Type B pancreatic cell (in vitro differentiated cells): ENCODE data around the gene MRPL55. TPM values are rescaled to one million over a fixed set of nuclear protein-coding genes. Genes with fewer than 3 reads are reported as not detected.

ENCODE experiments used
- DNase-seq: peaks from one replicate; pipeline ENCODE4 v3.0.0; 2021; ENCODE audit warnings: mixed read lengths; ENCODE audit not compliant: unreplicated experiment; ENCODE audit errors: extremely low spot score
- H3K27ac Mint-ChIP-seq: 2 replicates; pipeline ENCODE4 v1.8.0; 2021; ENCODE audit warnings: mild to moderate bottlenecking, mixed read lengths
- H3K27me3 Mint-ChIP-seq: 2 replicates; pipeline ENCODE4 v1.8.0; 2021; ENCODE audit warnings: mixed read lengths
- H3K36me3 Mint-ChIP-seq: 2 replicates; pipeline ENCODE4 v1.8.0; 2021; ENCODE audit warnings: mixed read lengths
- H3K4me1 Mint-ChIP-seq: one replicate; pipeline ENCODE4 v1.8.0; 2021; ENCODE audit warnings: mixed read lengths; ENCODE audit not compliant: unreplicated experiment
- H3K4me3 Mint-ChIP-seq: 2 replicates; pipeline ENCODE4 v1.8.0; 2021; ENCODE audit warnings: mild to moderate bottlenecking, mixed read lengths
- H3K9me3 Mint-ChIP-seq: 2 replicates; pipeline ENCODE4 v1.8.0; 2021; ENCODE audit warnings: mixed read lengths
- CTCF ChIP-seq: fragments of 200-600 bp; sonication (generic); conservative IDR thresholded peaks from 2 replicates; pipeline ENCODE4 v1.5.0; 2021; ENCODE audit warnings: antibody characterized with exemption, mild to moderate bottlenecking
- total RNA-seq: library from RNA; stranded (reverse); gene quantifications from 2 replicates; pipeline ENCODE4 v1.2.1, GENCODE V29; 2021; ENCODE audit warnings: low replicate concordance

MRPL55 gene
- total RNA-seq, 1 donor from 2014 or later = 47.4 TPM

GRCh38 chr1:228148196-228148861 lies 39.2 kb upstream of the MRPL55 start:
- Mint-ChIP-seq H3K27ac (no peak overlapping the region), H3K4me3 (no peak overlapping the region), H3K4me1 (peaks cover 8% of the 10 kb centered on the region), H3K27me3 (no peaks in the 10 kb centered on the region), H3K9me3 (no peaks in the 10 kb centered on the region), H3K36me3 (no peaks in the 10 kb centered on the region)
- no peak for TF ChIP-seq CTCF
- DNase-seq = peak; percentile 58

GRCh38 chr1:228147768-228148167 lies 38.7 kb upstream of the MRPL55 start:
- H3K4me1 Mint-ChIP-seq = peaks cover 14% of the 10 kb centered on the region
- no peak for TF ChIP-seq CTCF
- H3K36me3 Mint-ChIP-seq = no peaks in the 10 kb centered on the region
- H3K4me3 Mint-ChIP-seq = no peak overlapping the region
- H3K9me3 Mint-ChIP-seq = no peaks in the 10 kb centered on the region
- H3K27me3 Mint-ChIP-seq = no peaks in the 10 kb centered on the region
- no peak for DNase-seq
- no peak overlapping the region for H3K27ac Mint-ChIP-seq

- Mint-ChIP-seq H3K36me3 (no peaks in the 10 kb centered on the region), H3K27ac (no peak overlapping the region), H3K4me3 (no peak overlapping the region), H3K27me3 (no peaks in the 10 kb centered on the region), H3K4me1 (peaks cover 15% of the 10 kb centered on the region), H3K9me3 (no peaks in the 10 kb centered on the region)
- DNase-seq = no peak
- no peak for TF ChIP-seq CTCF
Observed at GRCh38 chr1:228147151-228147693, 38.1 kb upstream of the MRPL55 start.

GRCh38 chr1:228146417-228147150 lies 37.5 kb upstream of the MRPL55 start:
- H3K36me3 Mint-ChIP-seq = no peaks in the 10 kb centered on the region
- peaks cover 15% of the 10 kb centered on the region for H3K4me1 Mint-ChIP-seq
- no peak for DNase-seq
- H3K9me3 Mint-ChIP-seq = no peaks in the 10 kb centered on the region
- no peaks in the 10 kb centered on the region for H3K27me3 Mint-ChIP-seq
- no peak overlapping the region for H3K27ac Mint-ChIP-seq
- no peak for TF ChIP-seq CTCF
- no peak overlapping the region for H3K4me3 Mint-ChIP-seq

- H3K27ac Mint-ChIP-seq = no peak overlapping the region
- TF ChIP-seq CTCF = no peak
- H3K4me1 Mint-ChIP-seq = peaks cover 15% of the 10 kb centered on the region
- no peaks in the 10 kb centered on the region for H3K9me3 Mint-ChIP-seq
- H3K36me3 Mint-ChIP-seq = no peaks in the 10 kb centered on the region
- no peak for DNase-seq
- H3K4me3 Mint-ChIP-seq = no peak overlapping the region
- H3K27me3 Mint-ChIP-seq = no peaks in the 10 kb centered on the region
Observed at GRCh38 chr1:228145463-228146416, 36.6 kb upstream of the MRPL55 start.
